Measurements from ENCODE around the gene AP2A1.

AP2A1 gene

GRCh38 chr19:49836176-49837008, 69.6 kb downstream of the AP2A1 start:
- peaks cover 41 to 79% of the 10 kb centered on the region in 2 donors for H3K36me3 ChIP-seq (ENCODE audit: control insufficient read depth in 1 of 2, insufficient read depth in 2 of 2, low read length in 2 of 2)
- H3K27me3 ChIP-seq (ENCODE audit: control insufficient read depth in 1 of 2, insufficient read depth in 2 of 2, low read length in 2 of 2): no peaks in the 10 kb centered on the region
- H3K9me3 ChIP-seq (ENCODE audit: control insufficient read depth in 1 of 2, low read length in 2 of 2): no peaks in the 10 kb centered on the region
- H3K4me3 ChIP-seq (ENCODE audit: low read depth in 1 of 2, low read length in 2 of 2): no peak overlapping the region
- H3K4me1 ChIP-seq (ENCODE audit: control insufficient read depth in 1 of 2, insufficient read depth in 2 of 2, low read length in 2 of 2): no peaks in the 10 kb centered on the region
- no peak overlapping the region for H3K27ac ChIP-seq (ENCODE audit: low read depth, low read length)
- no peak overlapping the region for H3K9ac ChIP-seq (ENCODE audit: low read depth in 1 of 2, low read length in 2 of 2)

DNA sequence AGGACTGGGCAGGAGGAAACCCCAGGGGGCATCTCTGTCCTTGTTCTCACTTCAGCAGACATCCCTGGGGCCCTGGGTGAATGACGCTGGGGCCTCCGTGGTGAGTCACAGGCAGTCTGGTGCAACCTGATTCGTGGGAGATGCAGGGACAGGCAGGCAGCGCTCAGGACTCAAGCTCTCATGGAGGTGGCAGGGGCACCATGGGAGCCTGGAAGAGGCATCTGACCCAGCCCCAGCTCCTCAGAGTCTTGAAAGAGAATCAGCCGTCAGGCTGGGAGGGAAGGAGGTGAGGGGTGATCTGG, 70.2 kb downstream of the AP2A1 start:
- Histone ChIP-seq H3K36me3 (ENCODE audit: control insufficient read depth in 1 of 2, insufficient read depth in 2 of 2, low read length in 2 of 2) (peaks cover 40 to 74% of the 10 kb centered on the region in 2 donors), H3K27ac (ENCODE audit: low read depth, low read length) (no peak overlapping the region), H3K27me3 (ENCODE audit: control insufficient read depth in 1 of 2, insufficient read depth in 2 of 2, low read length in 2 of 2) (no peaks in the 10 kb centered on the region)

GRCh38 chr19:49837425-49837824, 70.6 kb downstream of the AP2A1 start:
- H3K36me3 ChIP-seq (ENCODE audit: control insufficient read depth in 1 of 2, insufficient read depth in 2 of 2, low read length in 2 of 2): peaks cover 38 to 69% of the 10 kb centered on the region in 2 donors
- H3K4me1 ChIP-seq (ENCODE audit: control insufficient read depth in 1 of 2, insufficient read depth in 2 of 2, low read length in 2 of 2): no peaks in the 10 kb centered on the region
- no peak overlapping the region for H3K9ac ChIP-seq (ENCODE audit: low read depth in 1 of 2, low read length in 2 of 2)
- no peak overlapping the region for H3K27ac ChIP-seq (ENCODE audit: low read depth, low read length)
- H3K9me3 ChIP-seq (ENCODE audit: control insufficient read depth in 1 of 2, low read length in 2 of 2): no peaks in the 10 kb centered on the region
- H3K4me3 ChIP-seq (ENCODE audit: low read depth in 1 of 2, low read length in 2 of 2): no peak overlapping the region
- no peaks in the 10 kb centered on the region for H3K27me3 ChIP-seq (ENCODE audit: control insufficient read depth in 1 of 2, insufficient read depth in 2 of 2, low read length in 2 of 2)

More for the DNA sequence above, 70.2 kb downstream of the AP2A1 start:
- H3K4me1 ChIP-seq (ENCODE audit: control insufficient read depth in 1 of 2, insufficient read depth in 2 of 2, low read length in 2 of 2): no peaks in the 10 kb centered on the region
- no peaks in the 10 kb centered on the region for H3K9me3 ChIP-seq (ENCODE audit: control insufficient read depth in 1 of 2, low read length in 2 of 2)
- H3K9ac ChIP-seq (ENCODE audit: low read depth in 1 of 2, low read length in 2 of 2): no peak overlapping the region
- H3K4me3 ChIP-seq (ENCODE audit: low read depth in 1 of 2, low read length in 2 of 2): no peak overlapping the region

- Histone ChIP-seq H3K27ac (ENCODE audit: low read depth, low read length) (no peak overlapping the region), H3K4me3 (ENCODE audit: low read depth in 1 of 2, low read length in 2 of 2) (no peak overlapping the region), H3K4me1 (ENCODE audit: control insufficient read depth in 1 of 2, insufficient read depth in 2 of 2, low read length in 2 of 2) (no peaks in the 10 kb centered on the region), H3K27me3 (ENCODE audit: control insufficient read depth in 1 of 2, insufficient read depth in 2 of 2, low read length in 2 of 2) (no peaks in the 10 kb centered on the region), H3K9me3 (ENCODE audit: control insufficient read depth in 1 of 2, low read length in 2 of 2) (no peaks in the 10 kb centered on the region), H3K36me3 (ENCODE audit: control insufficient read depth in 1 of 2, insufficient read depth in 2 of 2, low read length in 2 of 2) (peaks cover 25 to 53% of the 10 kb centered on the region in 2 donors), H3K9ac (ENCODE audit: low read depth in 1 of 2, low read length in 2 of 2) (no peak overlapping the region)
These were observed 72.2 kb downstream of the AP2A1 start for GRCh38 chr19:49838885-49839588.

GRCh38 chr19:49839713-49840112, 72.9 kb downstream of the AP2A1 start:
- no peaks in the 10 kb centered on the region for H3K4me1 ChIP-seq (ENCODE audit: control insufficient read depth in 1 of 2, insufficient read depth in 2 of 2, low read length in 2 of 2)
- no peak overlapping the region for H3K9ac ChIP-seq (ENCODE audit: low read depth in 1 of 2, low read length in 2 of 2)
- no peaks in the 10 kb centered on the region for H3K9me3 ChIP-seq (ENCODE audit: control insufficient read depth in 1 of 2, low read length in 2 of 2)
- peaks cover 20 to 46% of the 10 kb centered on the region in 2 donors for H3K36me3 ChIP-seq (ENCODE audit: control insufficient read depth in 1 of 2, insufficient read depth in 2 of 2, low read length in 2 of 2)
- no peak overlapping the region for H3K4me3 ChIP-seq (ENCODE audit: low read depth in 1 of 2, low read length in 2 of 2)
- H3K27ac ChIP-seq (ENCODE audit: low read depth, low read length): no peak overlapping the region
- H3K27me3 ChIP-seq (ENCODE audit: control insufficient read depth in 1 of 2, insufficient read depth in 2 of 2, low read length in 2 of 2): no peaks in the 10 kb centered on the region

GRCh38 chr19:49840321-49840720, 73.5 kb downstream of the AP2A1 start:
- H3K27me3 ChIP-seq (ENCODE audit: control insufficient read depth in 1 of 2, insufficient read depth in 2 of 2, low read length in 2 of 2): no peaks in the 10 kb centered on the region
- no peaks in the 10 kb centered on the region for H3K4me1 ChIP-seq (ENCODE audit: control insufficient read depth in 1 of 2, insufficient read depth in 2 of 2, low read length in 2 of 2)
- no peak overlapping the region for H3K4me3 ChIP-seq (ENCODE audit: low read depth in 1 of 2, low read length in 2 of 2)
- no peak overlapping the region for H3K9ac ChIP-seq (ENCODE audit: low read depth in 1 of 2, low read length in 2 of 2)
- H3K9me3 ChIP-seq (ENCODE audit: control insufficient read depth in 1 of 2, low read length in 2 of 2): no peaks in the 10 kb centered on the region
- peaks cover 14 to 40% of the 10 kb centered on the region in 2 donors for H3K36me3 ChIP-seq (ENCODE audit: control insufficient read depth in 1 of 2, insufficient read depth in 2 of 2, low read length in 2 of 2)
- no peak overlapping the region for H3K27ac ChIP-seq (ENCODE audit: low read depth, low read length)

GRCh38 chr19:49840736-49841249, 74.0 kb downstream of the AP2A1 start:
- Histone ChIP-seq H3K4me3 (ENCODE audit: low read depth in 1 of 2, low read length in 2 of 2) (no peak overlapping the region), H3K4me1 (ENCODE audit: control insufficient read depth in 1 of 2, insufficient read depth in 2 of 2, low read length in 2 of 2) (no peaks in the 10 kb centered on the region), H3K27me3 (ENCODE audit: control insufficient read depth in 1 of 2, insufficient read depth in 2 of 2, low read length in 2 of 2) (no peaks in the 10 kb centered on the region), H3K36me3 (ENCODE audit: control insufficient read depth in 1 of 2, insufficient read depth in 2 of 2, low read length in 2 of 2) (peaks cover 11 to 36% of the 10 kb centered on the region in 2 donors), H3K9me3 (ENCODE audit: control insufficient read depth in 1 of 2, low read length in 2 of 2) (no peaks in the 10 kb centered on the region), H3K27ac (ENCODE audit: low read depth, low read length) (no peak overlapping the region), H3K9ac (ENCODE audit: low read depth in 1 of 2, low read length in 2 of 2) (no peak overlapping the region)

DNA sequence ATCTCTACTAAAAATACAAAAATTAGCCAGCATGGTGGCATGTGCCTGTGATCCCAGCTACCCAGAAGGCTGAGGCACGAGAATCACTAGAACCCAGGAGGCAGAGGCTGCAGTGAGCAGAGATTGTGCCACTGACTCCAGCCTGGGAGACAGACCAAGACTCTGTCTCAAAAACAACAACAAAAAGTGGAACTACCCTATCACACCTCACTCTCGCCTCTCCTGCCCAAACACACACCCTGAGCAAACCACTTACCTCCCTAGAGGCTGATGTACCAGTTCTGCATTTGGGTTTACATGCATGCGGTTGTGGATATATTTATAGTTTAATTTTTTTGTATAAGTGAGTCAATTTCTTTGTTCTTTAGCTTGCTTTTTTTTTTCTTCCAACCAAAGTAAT, 76.5 kb downstream of the AP2A1 start:
- Histone ChIP-seq H3K9ac (ENCODE audit: low read depth in 1 of 2, low read length in 2 of 2) (no peak overlapping the region), H3K4me3 (ENCODE audit: low read depth in 1 of 2, low read length in 2 of 2) (no peak overlapping the region), H3K36me3 (ENCODE audit: control insufficient read depth in 1 of 2, insufficient read depth in 2 of 2, low read length in 2 of 2) (peaks cover 1 to 17% of the 10 kb centered on the region in 2 donors), H3K9me3 (ENCODE audit: control insufficient read depth in 1 of 2, low read length in 2 of 2) (no peaks in the 10 kb centered on the region), H3K27ac (ENCODE audit: low read depth, low read length) (no peak overlapping the region), H3K4me1 (ENCODE audit: control insufficient read depth in 1 of 2, insufficient read depth in 2 of 2, low read length in 2 of 2) (no peaks in the 10 kb centered on the region), H3K27me3 (ENCODE audit: control insufficient read depth in 1 of 2, insufficient read depth in 2 of 2, low read length in 2 of 2) (no peaks in the 10 kb centered on the region)

DNA sequence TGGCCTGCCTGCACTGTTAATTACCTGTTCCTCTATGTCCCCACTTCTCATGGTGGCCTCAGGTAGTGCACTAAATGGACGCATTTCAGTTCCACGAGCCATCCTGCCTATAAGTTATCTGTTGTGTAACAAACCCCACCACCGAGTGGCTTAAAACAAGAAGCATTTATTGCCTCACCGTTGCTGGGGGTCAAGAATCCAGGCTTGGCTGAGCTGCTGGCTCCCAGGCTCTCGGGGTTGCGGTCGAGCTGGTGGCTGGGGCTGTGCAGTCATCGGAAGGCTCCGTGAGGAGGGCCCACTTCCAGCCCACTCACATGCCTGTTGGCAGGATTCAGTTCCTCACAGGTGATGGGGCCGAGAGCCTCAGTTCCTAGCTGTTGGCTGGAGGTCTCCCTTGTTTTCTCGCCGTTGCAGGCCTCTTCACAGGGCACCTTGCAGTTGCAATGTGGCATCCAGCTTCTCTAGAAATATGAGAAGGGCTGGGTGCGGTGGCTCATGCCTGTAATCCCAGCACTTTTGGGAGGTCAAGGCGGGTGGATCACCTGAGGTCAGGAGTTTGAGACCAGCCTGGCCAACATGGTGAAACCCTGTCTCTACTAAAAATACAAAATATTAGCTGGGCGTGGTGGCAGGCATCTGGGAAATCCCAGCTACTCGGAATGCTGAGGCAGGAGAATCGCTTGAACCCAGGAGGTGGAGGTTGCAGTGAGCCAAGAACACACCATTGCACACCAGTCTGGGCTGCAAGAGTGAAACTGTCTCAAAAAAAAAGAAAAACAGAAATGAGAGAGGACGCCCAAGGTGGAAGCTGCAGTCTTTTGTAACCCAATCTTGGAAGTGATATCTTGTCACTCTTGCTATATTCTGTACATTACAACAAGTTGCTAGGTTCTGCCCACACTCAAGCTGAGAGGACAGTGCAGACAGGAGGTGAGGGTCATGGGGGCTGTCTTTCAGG, 77.6 kb downstream of the AP2A1 start:
- Histone ChIP-seq H3K9ac (ENCODE audit: low read depth in 1 of 2, low read length in 2 of 2) (no peak overlapping the region), H3K36me3 (ENCODE audit: control insufficient read depth in 1 of 2, insufficient read depth in 2 of 2, low read length in 2 of 2) (peaks cover 0 to 5% of the 10 kb centered on the region in 2 donors), H3K4me1 (ENCODE audit: control insufficient read depth in 1 of 2, insufficient read depth in 2 of 2, low read length in 2 of 2) (no peaks in the 10 kb centered on the region), H3K9me3 (ENCODE audit: control insufficient read depth in 1 of 2, low read length in 2 of 2) (no peaks in the 10 kb centered on the region), H3K27ac (ENCODE audit: low read depth, low read length) (no peak overlapping the region), H3K27me3 (ENCODE audit: control insufficient read depth in 1 of 2, insufficient read depth in 2 of 2, low read length in 2 of 2) (no peaks in the 10 kb centered on the region), H3K4me3 (ENCODE audit: low read depth in 1 of 2, low read length in 2 of 2) (no peak overlapping the region)

Measured in duodenal mucosa (tissue), 2 donors.